Colonic mucosa (tissue), 4 donors: ENCODE results near the gene KCNK17. TPM values are rescaled to one million over a fixed set of nuclear protein-coding genes. Genes with fewer than 3 reads are reported as not detected.

Source experiments
- DNase-seq: peaks from one replicate; pipeline ENCODE4 v3.0.0-alpha.2; 2020
- H3K27ac ChIP-seq: fragments of 200-600 bp; one replicate; pipeline ENCODE4 v1.8.0; 2021
- H3K27me3 ChIP-seq: fragments of 200-600 bp; one replicate; pipeline ENCODE4 v1.8.0; 2021
- H3K36me3 ChIP-seq: fragments of 200-600 bp; one replicate; pipeline ENCODE4 v1.8.0; 2021
- H3K4me1 ChIP-seq: fragments of 200-600 bp; one replicate; pipeline ENCODE4 v1.8.0; 2021; ENCODE audit warnings: mild to moderate bottlenecking
- H3K4me3 ChIP-seq: fragments of 200-600 bp; one replicate; pipeline ENCODE4 v1.8.0; 2021
- H3K9ac ChIP-seq, 2 donors: one replicate each; pipeline ENCODE4 v1.7.0; 2013; ENCODE audit warnings: control low read depth in 2 of 2, low read depth in 2 of 2, low read length in 2 of 2
- H3K9me3 ChIP-seq: fragments of 200-600 bp; one replicate; pipeline ENCODE4 v1.8.0; 2021
- CTCF ChIP-seq: fragments of 200-600 bp; IDR thresholded peaks from one replicate; pipeline ENCODE4 v1.8.0; 2022; ENCODE audit warnings: antibody characterized with exemption, mild to moderate bottlenecking
- intact Hi-C: fragments of 100-400 bp; cut with DNase I; formaldehyde crosslinking; loops from one replicate; pipeline ENCODE4 v1.14.1; 2022
- total RNA-seq, 2 donors: library from RNA; stranded (reverse); fragmentation: NEBNext Ultra II Directional in 1 of 2; extraction: Animal tissue kit (Norgen Biotek cat#: 25700) in 1 of 2; gene quantifications; one replicate each; pipeline ENCODE4 v1.2.1, GENCODE V29; 2021
- donor health status: healthy.
- donor health status: DM: no; HTN: no; CAD: no.
- donor health status: DM: no; HTN: no; CAD: no.

The KCNK17 gene
- total RNA-seq, 2 donors from 2014 or later: not detected

GRCh38 chr6:39313526-39314272 lies 520 bp downstream of the KCNK17 start:
- intact Hi-C loops: loop anchor here (5.0 to 10.0 kb wide), 2 partner anchors 339 to 441 kb away; no protein-coding TSS in a partner anchor
- no peak overlapping the region for H3K27ac ChIP-seq
- H3K36me3 ChIP-seq: no peaks in the 10 kb centered on the region
- no peak overlapping the region for H3K9ac ChIP-seq
- peak overlapping the region; percentile 9 for H3K4me3 ChIP-seq
- H3K4me1 ChIP-seq: peaks cover 11% of the 10 kb centered on the region
- no peak for DNase-seq
- H3K27me3 ChIP-seq: peaks cover 25% of the 10 kb centered on the region
- no peaks in the 10 kb centered on the region for H3K9me3 ChIP-seq
- TF ChIP-seq CTCF: no peak

GRCh38 chr6:39312912-39313525 lies 1.2 kb downstream of the KCNK17 start:
- Histone ChIP-seq H3K27ac (no peak overlapping the region), H3K9me3 (no peaks in the 10 kb centered on the region), H3K27me3 (peaks cover 25% of the 10 kb centered on the region), H3K36me3 (no peaks in the 10 kb centered on the region), H3K9ac (no peak overlapping the region), H3K4me3 (peak overlapping the region; percentile 9), H3K4me1 (peaks cover 11% of the 10 kb centered on the region)
- no peak for TF ChIP-seq CTCF
- no peak for DNase-seq
- intact Hi-C loops: loop anchor here (5.0 to 10.0 kb wide), 2 partner anchors 338 to 441 kb away; no protein-coding TSS in a partner anchor

GRCh38 chr6:39310542-39310941 lies 3.7 kb downstream of the KCNK17 start:
- no peak for TF ChIP-seq CTCF
- DNase-seq: no peak
- peaks cover 11% of the 10 kb centered on the region for H3K4me1 ChIP-seq
- H3K27ac ChIP-seq: no peak overlapping the region
- no peak overlapping the region for H3K4me3 ChIP-seq
- peaks cover 25% of the 10 kb centered on the region for H3K27me3 ChIP-seq
- H3K9ac ChIP-seq: no peak overlapping the region
- intact Hi-C loops: loop anchor here (5.0 to 10.0 kb wide), 2 partner anchors 336 to 438 kb away; no protein-coding TSS in a partner anchor
- H3K9me3 ChIP-seq: no peaks in the 10 kb centered on the region
- no peaks in the 10 kb centered on the region for H3K36me3 ChIP-seq

- Histone ChIP-seq H3K4me1 (peaks cover 11% of the 10 kb centered on the region), H3K9ac (no peak overlapping the region), H3K9me3 (no peaks in the 10 kb centered on the region), H3K27ac (no peak overlapping the region), H3K4me3 (no peak overlapping the region), H3K27me3 (peaks cover 25% of the 10 kb centered on the region), H3K36me3 (no peaks in the 10 kb centered on the region)
- intact Hi-C loops: loop anchor here (5.0 to 10.0 kb wide), 2 partner anchors 335 to 438 kb away; no protein-coding TSS in a partner anchor
- TF ChIP-seq CTCF: peak; percentile 74
- DNase-seq: peak; percentile 83
These were observed 4.2 kb downstream of the KCNK17 start for GRCh38 chr6:39309942-39310531.

GRCh38 chr6:39307462-39307861 lies 6.8 kb downstream of the KCNK17 start:
- H3K9ac ChIP-seq: no peak overlapping the region
- no peaks in the 10 kb centered on the region for H3K36me3 ChIP-seq
- no peak for TF ChIP-seq CTCF
- H3K27ac ChIP-seq: no peak overlapping the region
- no peaks in the 10 kb centered on the region for H3K4me1 ChIP-seq
- DNase-seq: no peak
- H3K9me3 ChIP-seq: no peaks in the 10 kb centered on the region
- H3K4me3 ChIP-seq: no peak overlapping the region
- intact Hi-C loops: no loop called here
- peaks cover under 1% of the 10 kb centered on the region for H3K27me3 ChIP-seq
